ENCODE measurements around the gene DNAAF2. TPM values are rescaled to one million over a fixed set of nuclear protein-coding genes. Genes with fewer than 3 reads are reported as not detected.
"Not testable (repeated sequence)": the region's sequence is repeated elsewhere in the genome, so short reads cannot be mapped to it uniquely, and the experiment has no call there.

DNAAF2 gene
- total RNA-seq, 2 donors from 2014 or later, result 18.5 to 19.7 TPM

GRCh38 chr14:49620182-49621113, 14.6 kb downstream of the DNAAF2 start, which contains the start of the genes MGAT2 and RPL36AL:
Gene MGAT2, plus strand, starts transcription at chr14:49620799. Its CDS starts 470 bp downstream, at chr14:49621269.
Gene RPL36AL, minus strand, starts transcription at chr14:49620626. Its CDS starts 1,522 bp downstream, at chr14:49619104.
- Histone ChIP-seq H3K36me3 (ENCODE audit: control insufficient read depth, insufficient read depth, low read length) (peaks cover 52% of the 10 kb centered on the region), H3K9ac (ENCODE audit: extremely low read depth, low read length, poor library complexity, severe bottlenecking) (peak within 1 kb of the TSS; percentile 88), H3K27ac (ENCODE audit: low read depth, low read length) (peak within 1 kb of the TSS; percentile 93), H3K9me3 (ENCODE audit: control insufficient read depth, low read length) (no peaks in the 10 kb centered on the region), H3K4me1 (ENCODE audit: control insufficient read depth, insufficient read depth, low read length) (no peaks in the 10 kb centered on the region), H3K27me3 (ENCODE audit: control insufficient read depth, insufficient read depth, low read length, poor library complexity, severe bottlenecking) (no peaks in the 10 kb centered on the region), H3K4me3 (ENCODE audit: low read length) (peak within 1 kb of the TSS; percentile 91)
- Mint-ChIP-seq H3K4me3 (peak within 1 kb of the TSS; percentile 98), H3K36me3 (ENCODE audit: low read depth) (peaks cover 19% of the 10 kb centered on the region), H3K9me3 (no peaks in the 10 kb centered on the region), H3K4me1 (peaks cover 16% of the 10 kb centered on the region), H3K27me3 (ENCODE audit: insufficient read depth) (no peaks in the 10 kb centered on the region), H3K27ac (peak within 1 kb of the TSS; percentile 97)
- TF ChIP-seq, protein P1, sequence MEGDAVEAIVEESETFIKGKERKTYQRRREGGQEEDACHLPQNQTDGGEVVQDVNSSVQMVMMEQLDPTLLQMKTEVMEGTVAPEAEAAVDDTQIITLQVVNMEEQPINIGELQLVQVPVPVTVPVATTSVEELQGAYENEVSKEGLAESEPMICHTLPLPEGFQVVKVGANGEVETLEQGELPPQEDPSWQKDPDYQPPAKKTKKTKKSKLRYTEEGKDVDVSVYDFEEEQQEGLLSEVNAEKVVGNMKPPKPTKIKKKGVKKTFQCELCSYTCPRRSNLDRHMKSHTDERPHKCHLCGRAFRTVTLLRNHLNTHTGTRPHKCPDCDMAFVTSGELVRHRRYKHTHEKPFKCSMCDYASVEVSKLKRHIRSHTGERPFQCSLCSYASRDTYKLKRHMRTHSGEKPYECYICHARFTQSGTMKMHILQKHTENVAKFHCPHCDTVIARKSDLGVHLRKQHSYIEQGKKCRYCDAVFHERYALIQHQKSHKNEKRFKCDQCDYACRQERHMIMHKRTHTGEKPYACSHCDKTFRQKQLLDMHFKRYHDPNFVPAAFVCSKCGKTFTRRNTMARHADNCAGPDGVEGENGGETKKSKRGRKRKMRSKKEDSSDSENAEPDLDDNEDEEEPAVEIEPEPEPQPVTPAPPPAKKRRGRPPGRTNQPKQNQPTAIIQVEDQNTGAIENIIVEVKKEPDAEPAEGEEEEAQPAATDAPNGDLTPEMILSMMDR (conservative IDR thresholded peaks at IDR 0.05), result peak; percentile 63
- WGBS, 2 experiments (ENCODE audit: insufficient coverage in 1 of 2, insufficient read length in 1 of 2), result 0% methylated on average over 55 to 85 of the region's 85 CpGs
- peak; percentile 99 for DNase-seq

DNA sequence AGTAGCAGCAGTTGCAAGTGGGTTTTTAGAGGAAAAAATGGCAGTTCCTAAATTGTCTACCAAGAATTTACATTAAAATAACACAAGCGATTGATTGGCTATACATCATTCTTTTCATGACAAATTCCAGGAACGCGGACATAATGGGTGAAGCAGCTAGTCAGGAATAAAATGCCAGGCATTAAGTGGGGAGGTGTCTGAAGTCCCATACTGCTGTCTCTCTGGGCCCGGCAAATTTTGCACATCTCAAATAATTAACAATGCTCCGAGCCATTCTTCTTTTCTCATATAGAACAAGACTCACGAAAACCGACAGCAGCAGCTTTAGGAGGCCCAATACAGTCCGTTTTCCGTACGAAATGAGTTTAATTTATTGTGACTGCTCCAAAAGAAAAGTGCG, 15.3 kb downstream of the DNAAF2 start:
- Mint-ChIP-seq H3K4me1 (peaks cover 16% of the 10 kb centered on the region), H3K36me3 (ENCODE audit: low read depth) (peaks cover 16% of the 10 kb centered on the region), H3K4me3 (peak overlapping the region; percentile 98), H3K9me3 (no peaks in the 10 kb centered on the region), H3K27ac (peak overlapping the region; percentile 97), H3K27me3 (ENCODE audit: insufficient read depth) (no peaks in the 10 kb centered on the region)
- Histone ChIP-seq H3K4me1 (ENCODE audit: control insufficient read depth, insufficient read depth, low read length) (no peaks in the 10 kb centered on the region), H3K4me3 (ENCODE audit: low read length) (peak overlapping the region; percentile 91), H3K9me3 (ENCODE audit: control insufficient read depth, low read length) (no peaks in the 10 kb centered on the region), H3K27ac (ENCODE audit: low read depth, low read length) (peak overlapping the region; percentile 93), H3K36me3 (ENCODE audit: control insufficient read depth, insufficient read depth, low read length) (peaks cover 50% of the 10 kb centered on the region), H3K9ac (ENCODE audit: extremely low read depth, low read length, poor library complexity, severe bottlenecking) (peak overlapping the region; percentile 88), H3K27me3 (ENCODE audit: control insufficient read depth, insufficient read depth, low read length, poor library complexity, severe bottlenecking) (no peaks in the 10 kb centered on the region)
- DNase-seq, result no peak
- TF ChIP-seq, protein P1 (conservative IDR thresholded peaks at IDR 0.05), result no peak
- 0 to 1% methylated on average over 7 to 11 of the region's 11 CpGs for WGBS, 2 experiments (ENCODE audit: insufficient coverage in 1 of 2, insufficient read length in 1 of 2)

DNA sequence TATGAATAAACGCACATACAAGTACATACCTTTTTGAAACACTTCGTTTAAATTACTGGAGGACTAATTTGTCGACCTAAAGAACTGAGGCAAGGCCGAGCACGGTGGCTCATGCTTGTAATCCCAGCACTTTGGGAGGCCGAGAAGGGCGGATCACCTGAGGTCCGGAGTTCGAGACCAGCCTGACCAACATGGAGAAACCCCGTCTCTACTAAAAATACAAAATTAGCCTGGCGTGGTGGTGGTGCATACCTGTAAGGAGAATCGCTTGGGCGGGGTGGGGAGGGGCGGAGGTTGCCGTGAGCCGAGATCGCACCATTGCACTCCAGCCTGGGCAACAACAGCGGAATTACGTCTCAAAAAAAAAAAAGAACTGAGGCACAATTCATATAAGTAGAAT, 15.8 kb downstream of the DNAAF2 start:
- not testable (repeated sequence) for H3K9me3 ChIP-seq (ENCODE audit: control insufficient read depth, low read length); H3K27ac ChIP-seq (ENCODE audit: low read depth, low read length); DNase-seq; H3K4me1 ChIP-seq (ENCODE audit: control insufficient read depth, insufficient read depth, low read length); H3K27me3 Mint-ChIP-seq (ENCODE audit: insufficient read depth); H3K27me3 ChIP-seq (ENCODE audit: control insufficient read depth, insufficient read depth, low read length, poor library complexity, severe bottlenecking); H3K9me3 Mint-ChIP-seq
- Mint-ChIP-seq H3K36me3 (ENCODE audit: low read depth) (peaks cover 17% of the 10 kb centered on the region), H3K4me1 (peaks cover 16% of the 10 kb centered on the region), H3K4me3 (peak overlapping the region; percentile 98), H3K27ac (peak overlapping the region; percentile 97)
- WGBS, 2 experiments (ENCODE audit: insufficient coverage in 1 of 2, insufficient read length in 1 of 2), result 68 to 78% methylated on average over 15 to 19 of the region's 19 CpGs
- Histone ChIP-seq H3K4me3 (ENCODE audit: low read length) (peak overlapping the region; percentile 91), H3K9ac (ENCODE audit: extremely low read depth, low read length, poor library complexity, severe bottlenecking) (peak overlapping the region; percentile 88), H3K36me3 (ENCODE audit: control insufficient read depth, insufficient read depth, low read length) (peaks cover 54% of the 10 kb centered on the region)

Data from endodermal cell (in vitro differentiated cells).